HG03565 (cell line): ENCODE measurements around the gene UCKL1.
"Not testable (repeated sequence)": the region's sequence is repeated elsewhere in the genome, so short reads cannot be mapped to it uniquely, and the experiment has no call there.

Experiments used
- ATAC-seq: cut with Tn5 transposase; IDR thresholded peaks from one replicate; pipeline ENCODE4 v1.9.1; 2021; ENCODE audit warnings: mild to moderate bottlenecking, moderate library complexity; ENCODE audit not compliant: unreplicated experiment

The UCKL1 gene

GRCh38 chr20:63972312-63973159 is 16.3 kb upstream of the UCKL1 start:
- ATAC-seq: no peak

DNA sequence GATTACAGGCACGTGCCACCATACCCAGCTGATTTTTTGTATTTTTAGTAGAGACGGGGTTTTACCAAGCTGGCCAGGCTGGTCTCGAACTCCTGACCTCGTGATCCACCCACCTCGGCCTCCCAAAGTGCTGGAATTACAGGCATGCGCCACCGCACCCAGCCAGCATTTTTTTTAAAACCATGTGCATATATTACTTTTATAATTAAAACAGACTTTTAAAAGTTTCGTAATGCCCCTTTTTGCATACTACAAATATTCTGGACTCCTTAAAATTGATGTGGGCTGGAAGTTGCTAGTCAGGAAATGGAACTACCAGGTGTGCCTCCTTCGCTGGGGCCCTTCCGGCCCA is 15.7 kb upstream of the UCKL1 start:
- not testable (repeated sequence) for ATAC-seq

- ATAC-seq: no peak
Observed at GRCh38 chr20:63970714-63971431, 14.7 kb upstream of the UCKL1 start.

- no peak for ATAC-seq
Observed at GRCh38 chr20:63969838-63970713, 13.9 kb upstream of the UCKL1 start, which contains the start of gene ZNF512B. ZNF512B (minus strand) TSS chr20:63969930; CDS start chr20:63967950, 1,980 bp downstream.

- no peak for ATAC-seq
Observed at GRCh38 chr20:63968928-63969760, 12.9 kb upstream of the UCKL1 start.

DNA sequence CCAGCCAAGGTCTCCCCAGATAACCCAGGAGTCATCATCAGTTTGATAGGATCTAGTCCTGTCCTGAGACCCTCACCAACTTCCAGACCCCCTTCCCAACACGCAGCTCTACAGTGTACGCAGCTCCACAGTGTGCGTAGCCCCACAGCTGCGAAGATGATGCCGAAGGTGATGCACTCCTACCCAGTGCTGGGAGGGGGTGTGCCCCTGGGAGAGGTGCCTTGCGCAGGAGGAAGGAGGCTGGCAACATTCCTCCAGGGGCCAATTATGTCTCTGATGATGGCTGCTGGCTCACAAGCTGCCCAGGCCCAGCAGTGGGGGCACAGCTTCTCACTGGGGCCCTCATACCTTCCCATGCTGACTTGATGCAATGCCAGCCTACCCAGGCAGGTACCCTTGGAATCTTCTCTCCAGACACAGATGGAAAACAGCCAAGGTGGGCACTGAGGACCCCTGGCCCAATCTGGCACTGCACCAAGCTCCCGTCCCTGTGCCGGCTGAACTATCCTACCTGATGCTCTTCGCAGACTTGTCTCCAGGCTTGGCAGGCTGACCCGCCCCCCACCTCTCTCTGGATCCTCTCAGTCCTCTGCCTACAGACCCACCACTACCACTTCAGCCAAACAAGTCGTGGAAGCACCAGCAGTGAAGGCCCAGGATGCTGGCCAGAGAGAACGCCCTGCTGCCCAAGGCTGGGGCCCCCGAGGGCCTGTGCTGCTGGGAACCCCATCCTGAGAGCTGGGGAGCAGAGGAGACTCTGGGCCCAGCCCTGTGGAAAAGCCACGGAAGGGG is 12.1 kb upstream of the UCKL1 start:
- no peak for ATAC-seq

DNA sequence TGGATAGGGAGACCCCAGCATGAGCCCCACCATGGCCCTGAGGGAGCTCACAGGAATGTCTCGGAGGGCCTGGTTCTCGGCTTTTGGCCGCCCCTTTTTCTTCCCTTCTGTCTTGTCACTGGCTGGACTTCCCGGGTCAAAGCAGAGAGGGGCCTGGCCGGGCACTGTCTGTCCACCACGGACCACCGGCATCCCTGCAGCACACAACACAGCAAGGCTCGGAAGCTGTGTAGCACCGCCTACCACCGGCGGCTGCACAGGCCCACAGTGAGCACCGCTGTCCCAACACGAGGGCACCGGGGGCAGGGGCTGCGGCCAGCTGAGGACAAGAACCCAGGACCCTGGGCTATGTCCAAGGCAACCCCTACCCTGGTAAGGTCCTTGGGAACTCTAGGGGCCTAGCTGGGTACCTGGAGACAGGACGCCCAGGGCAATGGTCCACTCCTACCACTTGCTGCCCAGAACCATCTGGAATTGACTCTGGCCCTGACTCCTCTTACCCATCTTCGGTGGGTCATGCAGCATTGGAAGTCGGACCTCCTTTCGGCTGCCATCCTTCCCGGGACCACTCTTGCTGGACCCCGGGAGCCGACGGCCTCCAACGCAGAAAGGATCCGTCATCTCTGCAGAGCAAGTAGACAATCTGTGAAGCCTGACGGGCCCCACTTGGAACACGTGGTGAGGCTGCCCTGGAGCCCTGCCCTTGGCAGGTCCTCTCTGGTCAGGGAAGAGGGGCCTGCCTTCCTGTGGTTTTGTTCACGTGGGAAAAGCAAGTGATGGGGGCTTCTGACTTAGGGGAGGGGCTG is 11.3 kb upstream of the UCKL1 start:
- ATAC-seq: no peak

DNA sequence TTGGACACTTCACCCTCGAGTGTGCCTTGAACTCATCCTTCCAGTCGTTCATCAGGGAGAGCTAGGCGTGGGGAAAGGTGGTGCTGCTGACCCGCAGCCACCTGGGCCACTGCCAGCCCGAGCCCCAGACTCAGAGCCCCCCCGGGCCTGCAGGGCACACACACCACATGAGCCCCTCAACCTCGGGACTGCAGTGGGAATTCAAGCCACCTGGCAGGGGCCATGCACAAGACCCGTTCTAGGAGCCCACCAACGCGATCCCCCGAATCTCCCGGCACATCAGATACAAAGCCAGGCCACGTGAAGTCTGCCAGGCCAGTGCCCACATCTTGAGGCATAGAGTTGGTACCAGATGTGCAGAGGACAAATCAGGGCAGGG is 10.7 kb upstream of the UCKL1 start:
- ATAC-seq: no peak

DNA sequence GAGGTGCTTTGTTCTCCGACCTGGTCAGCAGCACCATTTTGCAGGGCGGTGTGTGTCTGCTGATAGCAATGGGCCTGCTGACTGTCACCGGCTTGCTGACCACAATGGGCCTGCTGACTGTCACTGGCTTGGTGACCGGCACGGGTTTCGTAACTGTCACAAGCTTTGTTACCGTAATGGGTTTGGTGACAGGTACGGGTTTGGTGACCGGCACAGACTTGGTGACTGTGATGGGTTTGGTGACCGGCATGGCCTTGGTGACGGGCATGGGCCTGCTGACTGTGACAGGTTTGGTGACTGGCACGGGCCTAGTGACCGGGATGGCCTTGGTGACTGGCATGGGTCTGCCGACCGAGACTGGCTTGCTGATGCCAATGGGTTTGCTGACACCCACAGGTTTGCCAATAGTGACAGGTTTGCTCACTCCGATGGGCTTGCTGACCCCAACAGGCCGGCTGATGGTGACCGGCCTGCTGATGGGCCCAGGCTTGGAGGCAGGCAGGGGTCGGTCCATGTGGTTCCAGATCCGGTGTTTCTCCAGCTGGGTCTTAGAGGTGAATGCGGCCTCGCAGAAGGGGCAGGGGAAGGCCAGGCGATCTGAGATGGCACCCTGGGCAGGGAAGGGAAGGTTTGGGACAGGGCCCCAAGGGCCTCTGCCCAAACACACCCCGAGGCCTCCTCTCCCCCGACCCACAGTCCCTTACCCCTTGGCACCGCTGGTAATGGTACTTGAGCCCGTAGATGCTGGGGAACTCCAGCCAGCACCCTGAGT is 10.1 kb upstream of the UCKL1 start:
- ATAC-seq: no peak

DNA sequence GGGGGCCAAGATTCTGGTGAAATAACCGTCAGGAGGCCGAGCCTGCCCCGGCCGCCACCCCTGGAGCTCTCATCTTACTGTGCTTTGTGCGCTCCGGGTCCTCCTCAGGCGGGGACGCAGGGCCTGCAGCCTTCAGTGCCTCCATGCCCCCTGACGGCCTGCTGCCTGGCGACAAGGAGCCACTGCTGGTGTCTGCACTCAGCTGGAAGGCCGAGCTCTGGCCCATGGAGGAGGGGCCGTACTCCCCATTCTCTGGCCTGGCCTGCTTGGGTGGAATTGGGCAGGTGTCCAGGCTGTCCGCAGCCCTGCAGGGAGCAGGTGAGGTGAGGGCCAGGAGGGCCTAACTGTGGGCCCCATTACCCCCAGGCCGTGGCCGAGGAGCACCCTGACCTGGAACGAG is 8.2 kb upstream of the UCKL1 start:
- ATAC-seq: no peak

DNA sequence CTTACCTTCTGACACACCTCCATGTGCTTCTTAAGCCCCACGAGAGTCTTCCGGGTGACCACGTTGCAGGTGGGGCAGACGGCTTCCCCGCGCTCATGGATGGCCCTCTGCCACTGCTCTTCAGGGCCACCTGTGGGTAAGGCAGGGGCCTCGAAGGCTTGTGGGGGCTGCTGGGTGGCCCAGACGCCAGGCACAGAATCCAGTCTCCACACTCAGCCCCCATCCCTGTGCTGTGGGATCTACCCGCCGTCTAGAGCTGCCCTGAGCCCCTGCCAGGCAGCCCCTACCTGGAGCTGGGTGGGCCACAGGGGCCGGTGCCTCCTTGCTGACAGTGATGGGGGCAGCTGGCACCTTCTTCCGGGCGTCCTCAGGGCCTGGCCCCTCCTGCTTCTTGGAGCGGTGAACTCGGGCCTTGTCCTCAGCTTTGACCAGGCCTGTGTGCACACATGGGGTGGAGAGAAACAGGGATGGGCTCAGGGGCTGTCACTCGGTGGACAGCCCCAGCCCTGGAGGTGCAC is 7.6 kb upstream of the UCKL1 start:
- ATAC-seq: no peak

- no peak for ATAC-seq
Observed at GRCh38 chr20:63963348-63963741, 7.1 kb upstream of the UCKL1 start.

DNA sequence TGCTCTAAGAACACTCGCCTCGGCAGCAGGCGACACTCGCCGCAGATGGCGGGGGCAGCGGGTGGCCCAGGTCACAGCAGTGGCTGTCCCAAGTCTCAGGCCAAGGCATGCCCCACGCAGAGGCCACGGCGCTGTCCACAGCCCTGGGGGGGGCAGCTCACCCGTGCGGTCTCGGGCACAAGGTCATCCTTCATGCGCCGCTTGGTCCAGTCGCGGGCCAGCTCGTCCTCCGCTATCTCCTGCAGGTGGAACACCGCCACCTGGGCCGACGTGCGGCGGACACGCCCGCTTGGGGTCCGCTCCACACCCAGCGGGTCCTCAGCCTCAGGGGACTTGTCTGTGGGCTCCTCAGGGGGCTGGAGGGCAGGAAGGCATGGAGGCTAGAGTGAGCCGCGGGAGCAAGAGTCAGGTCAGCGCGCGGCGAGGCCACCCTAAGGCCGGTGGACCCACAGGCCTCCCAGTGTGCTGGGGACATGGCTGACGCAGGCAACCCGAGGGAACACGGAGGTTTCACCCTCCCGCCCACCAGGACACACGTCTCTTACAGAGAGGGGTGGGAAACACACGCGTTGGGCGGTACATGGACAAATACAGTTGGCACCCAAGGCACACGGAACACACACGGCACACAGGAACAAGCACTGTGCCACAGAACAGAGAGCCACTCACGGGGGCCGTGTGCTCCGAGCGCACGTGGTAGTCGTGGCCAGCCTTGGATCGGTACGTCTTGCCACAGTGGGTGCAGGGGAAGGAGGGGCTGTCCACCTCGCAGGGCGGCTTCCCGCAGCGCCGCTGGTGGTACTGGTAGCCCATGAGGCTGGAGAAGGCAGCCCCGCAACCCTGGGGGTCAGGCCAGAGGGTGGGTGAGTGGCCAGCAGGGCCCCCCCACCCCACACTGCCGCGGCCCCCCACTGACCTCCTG is 6.5 kb upstream of the UCKL1 start:
- no peak for ATAC-seq

DNA sequence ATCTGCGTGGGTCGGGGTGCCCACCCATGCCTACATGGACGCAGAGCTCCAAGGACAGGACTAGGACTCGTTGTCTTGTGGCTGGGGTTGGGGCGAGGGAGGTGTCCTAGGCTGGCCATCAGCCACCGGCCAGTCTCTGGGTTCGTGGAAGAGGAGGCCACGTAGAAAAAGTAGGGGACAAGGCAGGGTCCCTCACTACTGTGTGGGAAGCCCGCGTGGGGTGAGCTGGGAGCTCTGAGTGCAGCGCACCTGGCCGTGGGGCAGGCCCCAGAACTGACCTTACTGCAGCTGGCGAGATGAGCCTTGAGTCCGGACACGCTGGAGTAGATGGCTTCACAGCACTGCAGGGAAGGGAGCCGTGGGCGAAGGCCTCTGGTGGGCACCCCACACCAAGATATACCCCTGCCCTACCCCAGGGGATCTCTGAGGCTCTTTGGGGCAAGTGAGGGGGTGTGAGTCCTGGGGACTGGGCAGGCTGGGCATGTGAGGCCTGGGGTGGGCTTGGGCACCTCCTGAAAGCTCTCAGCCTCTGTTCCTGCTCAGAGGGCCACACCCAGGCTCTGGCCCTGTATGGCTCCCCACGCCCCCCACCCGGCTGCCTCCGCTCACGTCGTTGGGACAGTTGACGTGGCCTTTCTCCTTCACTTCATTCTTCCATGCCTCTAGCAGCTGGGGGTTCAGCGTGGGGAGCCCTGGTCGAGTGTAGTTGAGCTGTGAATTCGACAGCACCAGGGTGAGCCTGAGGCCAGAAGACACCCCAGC is 5.6 kb upstream of the UCKL1 start:
- ATAC-seq: no peak

GRCh38 chr20:63960654-63961621 is 4.7 kb upstream of the UCKL1 start:
- ATAC-seq: not testable (repeated sequence)
